GM19099 (cell line): ENCODE data around the gene KCNN2.

ENCODE experiments used
- POLR2A ChIP-seq: IDR thresholded peaks from 3 replicates; pipeline ENCODE4 v1.6.1; 2011; ENCODE audit warnings: low read depth; ENCODE audit not compliant: insufficient read length; ENCODE audit errors: extremely low read depth

The KCNN2 gene

GRCh38 chr5:114361724-114362196 is at the start of gene KCNN2:
Gene KCNN2 (plus strand): TSS chr5:114362070. CDS start chr5:114362140, 70 bp downstream.
- no peak for TF ChIP-seq POLR2A

DNA sequence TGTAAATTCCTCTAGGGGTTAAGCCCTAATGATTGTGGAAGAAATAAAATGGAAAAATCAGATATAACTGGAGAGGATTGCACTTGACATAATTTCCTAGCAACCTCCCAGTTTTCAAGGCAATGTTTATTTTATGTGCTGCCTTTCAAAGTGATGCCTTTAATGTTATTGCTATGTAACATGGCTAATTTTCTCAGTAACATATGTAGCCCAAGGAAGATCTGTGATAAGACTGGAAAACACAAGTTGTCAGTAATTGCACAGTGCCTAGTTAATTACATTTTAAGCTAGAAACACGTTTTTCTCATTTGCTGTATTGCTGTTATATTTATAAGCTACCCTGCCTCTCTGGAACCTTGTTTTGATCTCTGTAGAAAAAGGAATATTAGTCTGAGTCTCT is 49.2 kb upstream of the KCNN2 start:
- no peak for TF ChIP-seq POLR2A

GRCh38 chr5:114314061-114314460 is 47.8 kb upstream of the KCNN2 start:
- TF ChIP-seq POLR2A, result no peak

DNA sequence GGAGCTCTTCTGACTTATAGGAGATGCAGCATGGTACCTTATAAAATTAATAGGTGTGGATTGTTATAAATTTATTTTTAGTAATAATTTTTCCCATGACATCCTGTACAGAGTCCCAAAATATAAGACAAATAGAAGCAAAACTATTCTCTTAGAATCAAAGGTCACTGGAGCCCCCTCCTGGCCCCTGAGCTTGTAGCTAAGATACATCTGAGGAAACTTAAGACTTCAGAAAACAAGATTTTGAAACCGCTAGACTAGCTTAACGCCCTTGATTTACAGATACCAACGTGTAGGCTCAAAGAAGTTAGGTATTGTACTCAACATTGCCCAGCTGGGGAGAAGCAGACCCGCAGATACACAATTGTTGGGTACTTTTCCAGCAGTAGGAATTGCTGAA is 45.7 kb upstream of the KCNN2 start:
- no peak for TF ChIP-seq POLR2A

- no peak for TF ChIP-seq POLR2A
These were observed 44.1 kb upstream of the KCNN2 start for GRCh38 chr5:114317751-114318150.

DNA sequence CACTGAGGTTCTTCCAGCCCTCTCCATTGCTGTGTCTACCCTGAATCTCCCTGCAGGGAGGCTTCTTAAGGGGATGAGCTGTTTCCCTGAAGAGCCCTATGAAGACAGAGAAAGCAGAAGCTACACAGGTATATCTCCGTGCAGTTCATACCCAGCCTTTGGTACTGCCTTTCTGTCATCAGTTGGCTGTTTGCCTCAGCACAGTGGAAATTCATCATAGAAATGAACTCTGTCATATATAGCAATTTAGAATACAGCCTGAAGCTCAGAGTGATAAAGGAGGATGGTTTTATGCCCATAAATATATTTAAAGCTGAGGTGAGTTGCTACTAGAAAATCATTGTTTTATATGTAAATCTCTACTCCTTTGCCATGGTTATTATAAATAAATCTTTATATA is 42.6 kb upstream of the KCNN2 start:
- no peak for TF ChIP-seq POLR2A

DNA sequence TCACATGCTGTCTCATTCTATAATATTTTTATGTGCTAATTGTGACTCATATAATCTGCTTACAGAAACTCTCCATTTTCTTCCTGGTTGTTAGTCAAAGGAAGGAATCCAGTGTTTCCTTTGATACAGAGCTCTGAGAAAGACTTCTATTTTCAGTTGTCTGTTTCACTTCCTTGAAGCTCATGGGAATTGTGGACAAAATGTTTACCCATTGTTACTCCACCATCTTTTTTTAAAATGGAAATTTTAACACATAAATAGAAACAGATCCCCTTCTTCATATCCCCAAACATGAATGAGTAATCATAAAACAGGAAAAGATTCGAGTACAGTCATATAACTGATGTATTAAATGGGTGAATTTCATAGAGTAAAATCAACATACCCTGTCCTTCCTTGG is 42.0 kb upstream of the KCNN2 start:
- TF ChIP-seq POLR2A, result no peak

GRCh38 chr5:114324282-114324681 is 37.6 kb upstream of the KCNN2 start:
- no peak for TF ChIP-seq POLR2A

DNA sequence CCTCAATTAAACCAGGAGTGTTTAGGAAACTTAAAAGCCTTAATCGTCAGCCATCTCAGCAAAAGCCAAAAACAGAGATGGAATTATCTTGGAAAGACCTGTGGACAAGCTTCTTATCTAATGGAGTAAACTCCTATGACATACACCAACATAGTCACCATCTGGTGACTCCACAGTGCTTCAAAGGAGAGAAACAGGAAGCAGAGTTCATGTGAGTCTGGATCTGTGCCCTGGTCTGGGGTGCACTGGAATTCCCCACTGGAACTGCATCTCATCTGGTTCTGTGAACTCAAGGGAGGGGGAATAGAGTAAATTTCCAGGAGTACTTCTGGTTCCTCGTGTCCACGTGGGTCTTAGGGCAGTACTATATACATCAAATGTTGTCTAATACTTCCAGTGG is 36.3 kb upstream of the KCNN2 start:
- no peak for TF ChIP-seq POLR2A

- TF ChIP-seq POLR2A, result no peak
These were observed 34.4 kb upstream of the KCNN2 start for GRCh38 chr5:114327474-114327873.

GRCh38 chr5:114327987-114328386 is 33.9 kb upstream of the KCNN2 start:
- no peak for TF ChIP-seq POLR2A

DNA sequence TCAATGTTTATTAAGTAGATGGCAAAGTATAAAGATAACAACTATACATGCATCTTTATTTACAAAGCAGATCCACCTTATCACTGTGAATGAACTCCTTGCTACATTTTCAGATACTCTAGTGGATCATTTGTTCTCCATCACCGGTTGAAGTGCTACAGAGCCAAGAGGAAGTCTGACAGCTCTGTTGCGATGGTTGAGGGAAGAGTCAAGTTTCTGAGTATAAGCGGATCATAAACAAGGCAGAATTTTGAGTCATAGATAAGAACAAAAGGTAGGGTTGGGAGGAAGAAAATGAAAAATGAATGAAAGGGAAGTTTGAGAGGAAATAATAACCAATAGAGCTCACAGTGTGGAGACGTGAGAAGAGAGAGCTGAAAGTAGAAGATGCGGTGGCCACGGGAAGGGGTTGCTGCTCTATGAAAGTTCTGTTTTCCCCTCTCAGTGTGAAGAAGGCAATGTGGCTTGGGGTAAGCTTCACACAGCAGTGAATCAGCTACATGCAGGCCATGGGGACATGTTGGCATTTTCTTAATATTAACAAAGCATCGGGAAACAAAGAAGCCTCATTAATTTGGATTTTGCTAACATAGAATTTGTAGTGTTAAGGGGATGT is 30.8 kb upstream of the KCNN2 start:
- no peak for TF ChIP-seq POLR2A

DNA sequence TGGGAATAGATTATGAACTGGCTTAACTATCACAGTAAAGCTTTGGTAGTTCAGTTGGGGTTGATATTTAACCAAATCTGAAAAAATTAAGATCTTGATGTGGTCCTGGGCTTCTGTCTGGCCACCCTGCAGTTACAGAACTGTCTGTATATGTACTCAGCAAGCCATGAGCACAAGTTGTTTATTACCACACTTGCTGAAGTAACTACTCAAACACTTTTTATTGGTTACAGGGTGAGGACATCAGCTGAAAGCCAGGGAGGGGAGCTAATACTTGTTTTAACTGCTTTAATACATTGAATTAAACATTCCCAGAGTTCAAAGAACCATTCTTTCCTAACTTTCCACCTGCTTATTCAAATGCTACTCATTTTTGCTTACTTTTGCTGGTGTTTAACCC is 29.4 kb upstream of the KCNN2 start:
- no peak for TF ChIP-seq POLR2A

DNA sequence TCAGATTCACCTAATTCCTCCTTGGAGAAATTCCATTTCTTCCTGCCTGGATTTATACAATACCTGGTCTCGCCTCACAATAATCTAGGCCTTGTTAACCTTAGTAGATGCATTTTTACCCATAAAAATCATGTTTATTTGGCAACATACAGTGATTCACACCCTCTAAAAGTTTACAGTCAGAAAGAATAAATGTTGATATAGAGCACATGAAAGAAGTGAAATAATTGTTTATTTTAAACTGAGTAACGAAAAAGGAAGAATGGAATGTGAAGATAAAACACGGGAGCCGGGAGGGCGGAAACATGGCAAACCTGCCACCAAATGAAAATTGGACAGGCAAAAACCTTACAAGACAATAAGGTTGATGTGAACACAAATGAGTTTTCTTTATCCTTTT is 28.9 kb upstream of the KCNN2 start:
- TF ChIP-seq POLR2A, result no peak

GRCh38 chr5:114335391-114335790 is 26.5 kb upstream of the KCNN2 start:
- TF ChIP-seq POLR2A, result no peak

- no peak for TF ChIP-seq POLR2A
These were observed 22.8 kb upstream of the KCNN2 start for GRCh38 chr5:114339108-114339507.

DNA sequence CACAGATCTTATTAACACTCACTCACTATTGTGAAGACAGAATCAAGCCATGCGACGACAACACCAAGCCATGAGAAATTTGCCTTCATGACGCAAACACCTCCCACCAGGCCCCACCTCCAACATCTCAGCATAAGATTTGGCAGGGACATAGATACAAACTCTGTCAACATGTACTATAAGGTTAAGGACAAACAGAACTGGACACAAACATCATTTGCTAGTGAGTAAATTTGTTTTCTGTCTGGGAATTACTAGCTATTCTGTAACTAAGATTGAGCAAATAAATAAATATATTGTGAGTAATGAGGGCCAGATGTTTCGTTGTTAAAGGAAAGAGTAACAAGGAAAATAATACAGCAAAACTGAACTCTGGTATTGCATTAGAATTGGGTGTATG is 15.7 kb upstream of the KCNN2 start:
- TF ChIP-seq POLR2A, result no peak

DNA sequence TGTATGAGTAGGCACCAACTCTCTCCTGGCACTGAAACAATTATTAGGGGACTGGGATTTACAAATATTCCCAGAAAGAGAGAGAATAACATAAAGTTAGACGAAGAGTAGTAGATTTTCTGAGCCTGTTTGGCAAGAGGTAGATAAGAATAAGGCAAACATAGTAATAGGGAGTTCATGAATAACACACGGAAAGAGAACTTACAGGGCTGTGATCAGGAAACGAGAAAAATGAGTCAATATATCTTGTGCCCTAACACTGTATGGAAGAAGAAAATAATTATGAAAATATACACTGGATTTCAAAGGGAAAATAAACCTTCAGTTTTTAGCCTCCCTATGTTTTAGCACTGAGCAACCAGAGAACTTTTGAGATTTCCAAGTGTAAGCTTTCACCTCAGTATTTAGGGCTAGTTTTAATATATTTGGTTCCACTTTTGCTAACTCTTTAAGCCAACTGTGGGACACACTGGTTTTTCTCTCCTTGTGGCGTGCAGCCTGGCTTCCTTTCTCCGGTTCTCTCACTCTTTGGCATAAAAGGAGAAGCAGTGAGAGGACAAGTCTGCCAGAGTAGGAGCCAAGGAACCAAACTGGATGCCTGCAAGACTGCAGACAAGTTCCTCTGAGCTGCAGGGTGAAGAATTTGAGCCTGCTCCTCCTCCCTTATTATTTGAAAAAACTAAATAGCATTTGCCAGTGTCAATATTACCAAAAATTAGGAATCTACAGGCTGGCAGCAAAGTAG is 6.6 kb upstream of the KCNN2 start:
- no peak for TF ChIP-seq POLR2A

DNA sequence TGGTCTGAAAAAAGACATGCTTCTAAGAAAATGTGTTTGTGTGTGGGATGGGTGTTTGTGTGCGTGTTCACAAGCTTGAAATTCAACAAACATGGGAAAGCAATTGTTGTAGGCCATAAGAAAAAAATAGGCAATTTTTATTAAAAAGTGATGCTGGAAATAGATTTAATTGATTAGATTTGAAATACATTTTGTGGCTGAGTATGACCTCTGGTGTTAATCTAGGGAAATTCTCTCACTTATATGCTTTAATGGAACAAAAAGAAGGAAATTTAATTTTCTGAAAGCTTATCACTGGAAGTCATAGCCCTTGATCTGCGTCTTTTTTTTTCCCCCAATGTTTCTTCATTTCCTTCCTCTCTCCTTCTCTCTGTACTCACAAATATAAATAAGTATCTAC is 3.5 kb upstream of the KCNN2 start:
- TF ChIP-seq POLR2A, result no peak
